Retinal pigment epithelial cell (primary cell): Measurements from ENCODE around the gene ACOT4.

Experiments
- DNase-seq: peaks from one replicate; pipeline ENCODE4 v3.0.0-alpha.2; 2010; ENCODE audit warnings: low read depth
- H3K4me3 ChIP-seq: 2 replicates; pipeline ENCODE4 v1.5.1; 2011; ENCODE audit warnings: mild to moderate bottlenecking, low read length, control low read depth, moderate library complexity
- CTCF ChIP-seq: conservative IDR thresholded peaks from 2 replicates; pipeline ENCODE4 v1.5.1; 2011; ENCODE audit warnings: low read depth, low read length, control low read depth, inconsistent platforms

The ACOT4 gene

GRCh38 chr14:73610687-73611086 is 19.0 kb downstream of the ACOT4 start:
- peak; percentile 63 for DNase-seq
- no peak for TF ChIP-seq CTCF
- H3K4me3 ChIP-seq: no peak overlapping the region

- no peak for DNase-seq
- no peak for TF ChIP-seq CTCF
- peak within 1 kb of the TSS; percentile 54 for H3K4me3 ChIP-seq
Observed at GRCh38 chr14:73612339-73613045, 20.8 kb downstream of the ACOT4 start, which contains the start of gene ACOT6. TSS of gene ACOT6 (plus strand) at chr14:73612517. CDS start at chr14:73612572, 55 bp downstream.

GRCh38 chr14:73613046-73613383 is 21.3 kb downstream of the ACOT4 start:
- H3K4me3 ChIP-seq: peak overlapping the region; percentile 54
- no peak for TF ChIP-seq CTCF
- DNase-seq: no peak

- DNase-seq: no peak
- no peak for TF ChIP-seq CTCF
- H3K4me3 ChIP-seq: no peak overlapping the region
Observed at GRCh38 chr14:73613419-73613963, 21.8 kb downstream of the ACOT4 start.

GRCh38 chr14:73616831-73617230 is 25.2 kb downstream of the ACOT4 start:
- DNase-seq: no peak
- TF ChIP-seq CTCF: no peak
- no peak overlapping the region for H3K4me3 ChIP-seq

GRCh38 chr14:73619524-73619923 is 27.9 kb downstream of the ACOT4 start:
- H3K4me3 ChIP-seq: no peak overlapping the region
- no peak for TF ChIP-seq CTCF
- DNase-seq: no peak

- DNase-seq: no peak
- no peak overlapping the region for H3K4me3 ChIP-seq
- no peak for TF ChIP-seq CTCF
Observed at GRCh38 chr14:73620268-73620667, 28.6 kb downstream of the ACOT4 start.
